OCI-LY3 (cell line): Measurements from ENCODE around the gene PFKFB3.

Experiments used
- EZH2phosphoT487 ChIP-seq: fragments of 200-600 bp; shearing (Covaris generic); IDR thresholded peaks from 2 replicates; pipeline ENCODE4 v1.6.1; 2018; ENCODE audit warnings: antibody characterized with exemption, mixed run types, low read depth
- TF ChIP-seq, protein P1 (sequence below): fragments of 200-600, 300-600 bp; sonication (generic); IDR thresholded peaks from 2 replicates; pipeline ENCODE4 v1.5.1; 2014; ENCODE audit warnings: antibody characterized with exemption, low read length, low read depth

DNA sequence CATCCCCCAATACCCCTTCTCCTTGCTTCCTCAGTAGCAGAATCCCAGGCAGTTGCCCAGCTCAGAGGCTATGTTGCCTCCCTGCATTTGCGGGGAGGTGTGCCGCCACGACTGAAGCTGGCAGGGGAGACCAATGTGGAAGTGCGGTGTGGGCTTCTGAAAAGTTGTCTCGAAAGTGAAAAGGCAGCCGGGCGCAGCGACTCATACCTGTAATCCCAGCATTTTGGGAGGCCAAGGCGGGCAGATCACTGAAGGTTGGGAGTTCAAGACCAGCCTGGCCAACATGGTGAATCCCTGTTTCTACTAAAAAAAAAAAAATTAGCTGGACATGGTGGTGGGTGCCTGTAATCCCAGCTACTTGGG lies 15.9 kb upstream of the PFKFB3 start:
- TF ChIP-seq, protein P1, sequence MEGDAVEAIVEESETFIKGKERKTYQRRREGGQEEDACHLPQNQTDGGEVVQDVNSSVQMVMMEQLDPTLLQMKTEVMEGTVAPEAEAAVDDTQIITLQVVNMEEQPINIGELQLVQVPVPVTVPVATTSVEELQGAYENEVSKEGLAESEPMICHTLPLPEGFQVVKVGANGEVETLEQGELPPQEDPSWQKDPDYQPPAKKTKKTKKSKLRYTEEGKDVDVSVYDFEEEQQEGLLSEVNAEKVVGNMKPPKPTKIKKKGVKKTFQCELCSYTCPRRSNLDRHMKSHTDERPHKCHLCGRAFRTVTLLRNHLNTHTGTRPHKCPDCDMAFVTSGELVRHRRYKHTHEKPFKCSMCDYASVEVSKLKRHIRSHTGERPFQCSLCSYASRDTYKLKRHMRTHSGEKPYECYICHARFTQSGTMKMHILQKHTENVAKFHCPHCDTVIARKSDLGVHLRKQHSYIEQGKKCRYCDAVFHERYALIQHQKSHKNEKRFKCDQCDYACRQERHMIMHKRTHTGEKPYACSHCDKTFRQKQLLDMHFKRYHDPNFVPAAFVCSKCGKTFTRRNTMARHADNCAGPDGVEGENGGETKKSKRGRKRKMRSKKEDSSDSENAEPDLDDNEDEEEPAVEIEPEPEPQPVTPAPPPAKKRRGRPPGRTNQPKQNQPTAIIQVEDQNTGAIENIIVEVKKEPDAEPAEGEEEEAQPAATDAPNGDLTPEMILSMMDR, result no peak
- TF ChIP-seq EZH2phosphoT487, result no peak
